Neutrophil (primary cell): ENCODE results near the gene ZNF512.

ENCODE experiments used
- H3K27ac ChIP-seq: fragments of 200-600 bp; sonication (generic); 2 replicates; pipeline ENCODE4 v1.5.1; 2016; ENCODE audit warnings: mild to moderate bottlenecking, moderate library complexity
- H3K27me3 ChIP-seq: fragments of 200-600 bp; sonication (generic); 2 replicates; pipeline ENCODE4 v1.6.0; 2016; ENCODE audit warnings: mild to moderate bottlenecking
- H3K36me3 ChIP-seq: fragments of 200-600 bp; sonication (generic); 2 replicates; pipeline ENCODE4 v1.5.1; 2017
- H3K4me1 ChIP-seq, 2 experiments: fragments of 200-600 bp in 1 of 2; sonication (generic) in 1 of 2; 1 replicate in 1 of 2; 2 replicates in 1 of 2; pipeline versions ENCODE4 v1.5.1 to v1.6.1; 2013 to 2016; ENCODE audit warnings: low read depth in 1 of 2, low read length in 1 of 2, mild to moderate bottlenecking in 1 of 2, moderate library complexity in 1 of 2; ENCODE audit not compliant: control insufficient read depth in 1 of 2, insufficient read depth in 1 of 2
- H3K4me3 ChIP-seq, 2 experiments: fragments of 200-600 bp in 1 of 2; sonication (generic) in 1 of 2; 1 replicate in 1 of 2; 2 replicates in 1 of 2; pipeline ENCODE4 v1.5.1; 2013 to 2016; ENCODE audit warnings: low read depth in 1 of 2, low read length in 1 of 2, mild to moderate bottlenecking in 1 of 2, moderate library complexity in 1 of 2
- H3K9me3 ChIP-seq: fragments of 200-600 bp; sonication (generic); 2 replicates; pipeline ENCODE4 v1.5.1; 2016
- TF ChIP-seq, protein P1 (sequence below): fragments of 200-600 bp; sonication (generic); IDR thresholded peaks from 2 replicates; pipeline ENCODE4 v1.5.1; 2016; ENCODE audit warnings: antibody characterized with exemption

The ZNF512 gene

DNA sequence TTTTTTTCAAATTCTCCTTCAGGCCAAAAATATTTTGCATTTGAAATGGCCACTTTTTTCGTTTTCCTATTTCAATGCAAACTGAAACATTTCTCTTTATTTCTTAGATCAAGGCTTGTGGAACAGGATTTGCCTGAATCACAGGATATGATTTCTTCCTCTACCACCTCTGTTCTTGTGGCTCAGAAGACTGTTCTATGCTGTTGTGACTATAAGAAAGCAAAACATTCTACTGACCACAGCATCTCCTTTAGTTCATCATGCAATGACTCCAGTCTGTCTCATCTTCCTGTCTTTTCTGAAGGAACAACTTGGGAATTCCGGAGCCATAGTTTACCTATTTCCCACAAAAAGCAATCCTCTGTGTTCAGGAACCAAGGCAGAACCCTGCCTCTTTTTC is 16.2 kb upstream of the ZNF512 start:
- Histone ChIP-seq H3K4me1 (no peaks in the 10 kb centered on the region), H3K36me3 (no peaks in the 10 kb centered on the region), H3K4me3 (no peak overlapping the region), H3K9me3 (no peaks in the 10 kb centered on the region), H3K27ac (no peak overlapping the region), H3K27me3 (peaks cover 67% of the 10 kb centered on the region)
- TF ChIP-seq, protein P1, sequence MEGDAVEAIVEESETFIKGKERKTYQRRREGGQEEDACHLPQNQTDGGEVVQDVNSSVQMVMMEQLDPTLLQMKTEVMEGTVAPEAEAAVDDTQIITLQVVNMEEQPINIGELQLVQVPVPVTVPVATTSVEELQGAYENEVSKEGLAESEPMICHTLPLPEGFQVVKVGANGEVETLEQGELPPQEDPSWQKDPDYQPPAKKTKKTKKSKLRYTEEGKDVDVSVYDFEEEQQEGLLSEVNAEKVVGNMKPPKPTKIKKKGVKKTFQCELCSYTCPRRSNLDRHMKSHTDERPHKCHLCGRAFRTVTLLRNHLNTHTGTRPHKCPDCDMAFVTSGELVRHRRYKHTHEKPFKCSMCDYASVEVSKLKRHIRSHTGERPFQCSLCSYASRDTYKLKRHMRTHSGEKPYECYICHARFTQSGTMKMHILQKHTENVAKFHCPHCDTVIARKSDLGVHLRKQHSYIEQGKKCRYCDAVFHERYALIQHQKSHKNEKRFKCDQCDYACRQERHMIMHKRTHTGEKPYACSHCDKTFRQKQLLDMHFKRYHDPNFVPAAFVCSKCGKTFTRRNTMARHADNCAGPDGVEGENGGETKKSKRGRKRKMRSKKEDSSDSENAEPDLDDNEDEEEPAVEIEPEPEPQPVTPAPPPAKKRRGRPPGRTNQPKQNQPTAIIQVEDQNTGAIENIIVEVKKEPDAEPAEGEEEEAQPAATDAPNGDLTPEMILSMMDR = no peak

DNA sequence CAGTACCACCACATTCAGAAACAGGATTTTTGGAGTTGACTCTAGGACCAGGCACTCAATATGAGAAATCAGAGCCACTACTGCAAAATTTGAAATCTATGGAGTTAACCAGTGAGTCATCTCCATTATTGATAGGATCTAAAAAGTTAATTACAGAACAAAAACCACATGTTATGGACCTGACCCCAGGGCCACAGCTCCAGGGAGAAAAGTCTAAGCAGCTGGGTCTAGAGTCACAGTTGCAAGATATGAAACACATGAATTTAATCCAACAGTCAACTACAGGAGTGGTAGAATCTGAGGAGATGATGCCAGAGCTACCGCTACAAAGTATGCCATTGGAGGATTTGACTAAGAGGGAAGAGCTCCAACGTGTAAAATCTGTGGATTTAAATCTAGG is 13.4 kb upstream of the ZNF512 start:
- Histone ChIP-seq H3K9me3 (no peaks in the 10 kb centered on the region), H3K27me3 (peaks cover 80% of the 10 kb centered on the region), H3K27ac (no peak overlapping the region), H3K36me3 (no peaks in the 10 kb centered on the region), H3K4me1 (no peaks in the 10 kb centered on the region), H3K4me3 (no peak overlapping the region)
- TF ChIP-seq, protein P1 = no peak

DNA sequence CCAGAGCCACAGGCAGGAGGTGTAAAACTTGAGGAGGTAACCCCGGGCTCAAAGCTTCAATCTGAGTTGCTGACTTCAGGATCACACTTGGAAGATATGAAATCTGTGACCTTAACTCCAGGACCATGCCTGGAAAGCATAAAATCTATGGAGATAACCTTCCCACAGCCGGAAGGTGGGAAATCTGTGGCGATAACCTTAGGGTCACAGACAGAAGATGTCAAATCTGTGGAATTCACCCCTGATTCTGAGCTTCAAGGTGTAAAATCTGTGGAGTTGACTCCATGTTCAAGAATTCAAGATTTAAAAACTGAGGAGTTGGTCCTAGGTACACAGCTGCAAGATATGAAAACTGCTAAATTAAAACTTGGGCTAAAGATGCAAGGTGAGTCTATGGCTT is 11.6 kb upstream of the ZNF512 start:
- TF ChIP-seq, protein P1 = no peak

DNA sequence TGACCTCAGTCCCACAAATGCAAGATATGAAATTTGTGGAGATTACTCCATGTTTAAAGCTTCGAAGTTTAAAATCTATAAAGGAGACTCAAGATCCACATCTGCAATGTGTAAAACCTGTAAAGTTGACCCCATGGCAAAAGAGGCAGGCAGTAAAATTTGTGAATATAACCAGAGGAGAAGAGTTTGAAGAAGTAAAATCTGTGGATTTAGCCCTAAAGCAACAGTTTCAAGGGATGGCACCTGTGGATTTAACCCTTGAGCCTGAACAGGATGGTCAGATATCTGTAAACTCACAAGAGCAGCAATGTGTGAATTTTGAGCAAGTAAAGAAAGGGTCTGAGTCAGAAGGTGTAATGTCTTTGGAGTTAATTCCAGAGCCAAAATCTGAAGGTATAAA is 11.2 kb upstream of the ZNF512 start:
- no peak overlapping the region for H3K4me3 ChIP-seq
- H3K36me3 ChIP-seq = no peaks in the 10 kb centered on the region
- TF ChIP-seq, protein P1 = no peak
- peaks cover 58% of the 10 kb centered on the region for H3K27me3 ChIP-seq
- no peak overlapping the region for H3K27ac ChIP-seq
- no peaks in the 10 kb centered on the region for H3K4me1 ChIP-seq
- no peaks in the 10 kb centered on the region for H3K9me3 ChIP-seq

More for the DNA sequence above, 11.6 kb upstream of the ZNF512 start:
- no peak overlapping the region for H3K4me3 ChIP-seq
- H3K4me1 ChIP-seq = no peaks in the 10 kb centered on the region
- peaks cover 62% of the 10 kb centered on the region for H3K27me3 ChIP-seq
- H3K9me3 ChIP-seq = no peaks in the 10 kb centered on the region
- no peaks in the 10 kb centered on the region for H3K36me3 ChIP-seq
- H3K27ac ChIP-seq = no peak overlapping the region

DNA sequence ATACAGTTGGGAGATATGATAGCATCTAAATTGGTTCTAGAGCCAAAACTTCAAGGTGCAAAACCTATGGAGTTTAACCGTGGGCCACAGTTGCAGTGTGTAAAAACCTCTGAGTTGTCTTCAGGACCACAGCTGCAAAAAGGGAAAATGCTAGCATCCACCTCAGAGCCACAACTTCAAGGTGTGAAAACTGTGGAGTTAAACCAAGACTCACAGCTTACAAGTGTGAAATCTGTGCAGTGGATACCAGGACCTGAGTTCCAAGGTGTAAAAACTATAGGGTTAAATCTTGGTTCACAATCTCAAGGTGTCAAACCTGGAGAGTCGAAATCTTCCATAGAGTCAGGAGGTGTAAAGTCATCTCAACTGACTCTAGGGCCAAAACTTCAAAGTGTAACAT is 10.4 kb upstream of the ZNF512 start:
- H3K27me3 ChIP-seq = peaks cover 53% of the 10 kb centered on the region
- H3K9me3 ChIP-seq = no peaks in the 10 kb centered on the region
- H3K27ac ChIP-seq = no peak overlapping the region
- H3K36me3 ChIP-seq = no peaks in the 10 kb centered on the region
- TF ChIP-seq, protein P1 = no peak
- H3K4me3 ChIP-seq = no peak overlapping the region
- no peaks in the 10 kb centered on the region for H3K4me1 ChIP-seq

DNA sequence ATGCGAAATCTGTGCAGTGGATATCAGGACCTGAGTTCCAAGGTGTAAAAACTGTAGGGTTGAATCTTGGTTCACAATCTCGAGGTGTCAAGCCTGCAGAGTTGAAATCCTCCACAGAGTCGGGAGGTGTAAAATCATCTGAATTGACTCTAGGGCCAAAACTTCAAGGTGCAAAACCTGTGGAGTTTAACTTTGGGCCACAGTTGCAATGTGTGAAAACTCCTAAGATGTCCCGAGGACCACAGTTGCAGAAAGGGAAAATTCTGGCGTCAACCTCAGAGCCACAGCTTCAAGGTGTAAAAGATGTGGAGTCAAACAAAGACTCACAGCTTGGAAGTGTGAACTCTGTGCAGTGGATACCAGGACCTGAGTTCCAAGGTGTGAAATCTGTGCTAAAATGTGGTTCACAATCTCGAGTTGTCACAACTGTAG is 9.8 kb upstream of the ZNF512 start:
- Histone ChIP-seq H3K27ac (no peak overlapping the region), H3K4me1 (no peaks in the 10 kb centered on the region), H3K4me3 (no peak overlapping the region), H3K27me3 (peaks cover 47% of the 10 kb centered on the region), H3K9me3 (no peaks in the 10 kb centered on the region), H3K36me3 (no peaks in the 10 kb centered on the region)
- TF ChIP-seq, protein P1 = no peak
